NCI-H82 treated with DMSO at 0.1 percent for 48 hours (cell line): ENCODE results near the gene POLR1C.
"Not testable (repeated sequence)": the region's sequence is repeated elsewhere in the genome, so short reads cannot be mapped to it uniquely, and the experiment has no call there.

Experiments
- DNase-seq: peaks from one replicate; lab custom pipeline; 2025; ENCODE audit not compliant: unreplicated experiment; lab: John Stamatoyannopoulos, UW

The POLR1C gene

DNA sequence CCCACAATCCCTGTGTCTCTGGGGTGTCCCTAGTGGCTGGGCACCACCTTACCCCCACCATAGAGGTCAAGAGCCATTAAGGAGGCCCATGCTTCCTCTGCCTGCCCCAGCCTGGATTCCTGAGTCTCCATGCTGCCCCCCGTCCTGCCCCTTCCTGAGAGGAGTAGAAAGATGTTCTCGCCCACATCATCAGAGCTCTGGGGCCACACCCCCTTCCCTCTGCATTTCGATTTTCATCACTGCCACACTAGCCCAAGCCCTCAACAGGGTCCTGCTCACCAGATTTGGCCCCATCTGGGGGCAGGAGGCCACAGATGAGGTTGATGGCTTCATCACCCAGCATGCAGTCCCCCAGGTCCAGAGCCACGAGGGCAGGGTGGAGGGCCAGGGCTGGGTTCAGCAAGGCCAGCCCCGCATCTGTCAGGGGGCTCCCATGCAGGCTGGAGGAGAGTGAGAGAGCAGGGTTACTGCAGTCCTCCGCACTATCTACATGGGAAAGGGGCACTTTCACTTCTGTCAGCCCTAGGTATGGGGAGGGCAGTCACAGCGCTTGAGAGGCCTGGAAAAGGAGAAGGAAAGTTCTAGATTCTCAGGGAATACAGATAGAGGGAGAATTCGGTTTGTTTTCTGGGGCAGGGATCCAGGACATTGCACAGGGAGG lies 8.3 kb upstream of the POLR1C start:
- DNase-seq = no peak

DNA sequence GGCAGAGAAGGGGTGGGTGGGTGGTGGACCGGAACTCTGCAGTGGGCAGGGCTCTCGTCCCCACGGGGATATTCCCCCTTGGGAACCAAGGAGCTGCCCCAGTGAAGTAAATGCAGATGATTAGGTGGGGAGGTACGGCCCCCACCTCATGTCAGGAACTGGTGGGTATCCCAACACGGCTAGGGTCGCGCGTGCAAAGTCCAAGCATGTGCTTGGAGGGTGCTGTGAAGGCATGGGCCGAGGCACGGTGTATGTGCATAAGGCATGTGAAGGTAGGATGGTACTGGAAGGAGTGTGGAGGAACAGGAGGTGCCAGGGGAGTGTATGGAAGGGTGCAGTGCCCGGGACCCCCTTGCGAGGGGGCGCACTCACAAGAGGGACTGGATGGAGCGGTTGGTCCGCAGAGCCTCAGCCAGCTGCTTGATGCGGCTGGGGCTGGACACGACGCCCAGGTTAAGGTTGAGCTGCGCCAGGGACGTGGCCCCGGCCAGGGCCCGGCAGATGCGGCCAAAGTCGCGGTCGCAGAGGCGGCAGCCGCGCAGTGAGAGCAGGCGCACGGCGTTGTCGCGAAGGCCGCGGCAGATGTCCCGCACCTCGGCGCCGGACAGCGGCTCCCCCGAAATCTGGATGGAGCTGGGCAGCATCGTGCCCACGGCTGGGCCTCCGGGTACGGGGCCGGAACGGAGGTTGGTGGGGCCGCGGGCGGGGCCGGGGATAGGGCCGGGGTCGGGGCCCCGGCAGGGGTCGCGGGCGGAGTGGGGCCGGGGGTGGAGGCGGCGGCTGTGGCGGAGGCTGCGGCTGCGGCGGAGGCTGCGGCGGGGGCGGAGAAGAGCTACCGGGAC lies 7.5 kb upstream of the POLR1C start:
- DNase-seq = no peak

DNA sequence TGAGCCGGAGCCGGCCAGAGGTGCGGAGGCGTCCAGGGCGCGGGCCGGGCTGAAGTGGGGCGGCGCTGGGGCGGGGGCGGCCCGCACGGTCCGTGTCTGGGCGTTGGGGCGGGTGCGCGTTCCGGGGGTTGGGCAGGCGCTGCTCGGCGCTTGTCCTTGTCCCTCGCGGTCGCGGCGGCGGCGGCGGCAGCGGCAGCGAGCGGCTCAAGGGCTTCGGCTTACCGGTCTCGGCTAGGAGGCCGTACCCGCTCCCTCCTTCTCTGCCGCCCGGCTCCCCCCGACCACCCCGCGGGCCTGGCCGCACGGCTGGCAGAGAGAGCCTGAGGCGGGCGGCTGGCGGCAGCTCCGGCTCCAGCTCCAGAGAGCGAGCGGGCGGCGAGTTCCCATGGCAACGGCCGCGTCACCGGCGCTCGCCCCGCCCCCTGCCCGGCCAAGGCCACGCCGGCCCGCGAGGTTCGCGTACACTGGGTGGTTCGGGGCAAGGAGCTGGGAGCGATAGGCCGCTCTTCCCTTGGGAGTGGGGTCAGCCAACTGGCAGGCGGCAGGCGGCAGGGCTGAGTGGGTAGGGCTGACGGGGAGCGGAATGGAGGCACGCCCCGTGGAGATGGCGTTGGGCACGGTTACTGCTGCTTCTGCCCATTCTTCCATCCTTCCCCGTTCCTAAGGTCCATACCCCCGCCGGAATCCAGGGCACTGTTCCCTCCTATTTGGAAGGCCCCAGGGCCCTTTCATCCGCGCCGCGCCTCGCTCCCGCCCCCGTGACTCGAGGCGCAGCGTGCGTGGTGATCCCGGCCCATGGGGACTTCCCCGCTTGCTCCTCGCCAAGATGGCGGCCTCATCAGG lies 6.7 kb upstream of the POLR1C start, which contains the start of gene LRRC73:
Gene LRRC73 (minus strand): TSS at position 363 of the 843 bp plus-strand sequence. CDS start 561 bp downstream, outside the sequence.
- peak; percentile 29 for DNase-seq

DNA sequence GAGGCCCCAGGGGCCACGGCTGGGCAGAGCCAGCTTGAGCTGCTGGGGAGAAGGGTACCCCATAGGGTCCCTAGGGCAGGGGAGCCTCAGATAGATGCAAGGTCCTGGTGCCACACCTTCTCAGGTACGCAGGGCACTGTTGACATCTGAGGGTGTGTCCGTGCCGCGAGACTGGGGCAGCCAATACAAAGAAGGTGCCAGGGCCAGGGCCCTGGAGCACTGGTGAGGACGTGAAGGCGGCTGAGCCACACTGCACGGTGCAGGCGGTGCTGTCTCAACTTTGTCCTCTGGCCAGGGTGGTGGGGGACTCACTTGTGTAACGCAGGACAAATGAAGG lies 6.1 kb upstream of the POLR1C start:
- DNase-seq = no peak

DNA sequence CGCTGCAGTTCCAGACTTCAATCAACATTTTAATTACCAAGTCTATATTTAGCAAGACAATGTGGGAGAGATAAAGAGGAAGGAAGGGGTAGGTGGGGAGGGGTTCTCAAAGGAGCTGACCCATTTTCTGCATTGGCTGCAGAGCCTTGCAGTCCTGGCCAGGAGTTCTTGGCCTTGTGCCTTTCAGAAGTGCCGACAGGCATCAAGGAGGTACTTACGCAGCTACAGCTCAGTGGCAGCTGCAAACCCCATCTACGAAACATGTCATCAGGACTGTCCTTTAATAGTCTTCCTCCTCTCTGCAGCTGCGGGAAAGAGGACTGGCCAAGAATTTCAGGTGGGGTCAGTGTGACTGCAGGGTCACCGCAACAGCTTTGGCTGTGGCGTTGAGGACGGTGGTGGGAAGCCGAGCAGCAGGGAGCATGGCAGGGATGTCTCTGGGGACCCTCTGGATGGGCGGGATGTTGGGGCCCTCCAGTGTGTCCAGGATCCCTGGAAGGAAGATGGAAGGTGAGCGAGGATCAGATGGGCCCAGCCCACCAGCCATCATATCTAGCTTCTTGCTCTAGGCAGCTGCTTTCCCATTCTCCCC lies 5.0 kb upstream of the POLR1C start:
- DNase-seq = no peak

DNA sequence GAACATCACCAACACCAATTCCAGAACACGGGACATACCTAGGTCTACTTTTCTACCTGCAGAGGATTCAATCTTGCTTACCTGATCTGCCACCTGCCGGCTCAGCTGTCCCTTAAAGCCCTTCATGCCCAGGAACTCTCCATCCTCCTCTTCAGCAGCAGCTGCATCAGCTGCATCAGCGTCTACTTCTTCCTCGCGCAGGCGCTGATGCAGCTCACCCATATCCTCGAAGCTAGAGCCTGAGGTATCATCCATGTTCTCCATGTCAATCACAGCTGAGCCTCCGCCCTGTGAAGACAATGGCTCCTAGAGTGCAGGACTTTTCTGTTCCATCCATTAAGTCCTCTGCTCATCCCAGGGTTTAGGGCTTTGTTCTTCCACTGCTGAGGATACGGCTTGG lies 1.1 kb upstream of the POLR1C start:
- DNase-seq = no peak

DNA sequence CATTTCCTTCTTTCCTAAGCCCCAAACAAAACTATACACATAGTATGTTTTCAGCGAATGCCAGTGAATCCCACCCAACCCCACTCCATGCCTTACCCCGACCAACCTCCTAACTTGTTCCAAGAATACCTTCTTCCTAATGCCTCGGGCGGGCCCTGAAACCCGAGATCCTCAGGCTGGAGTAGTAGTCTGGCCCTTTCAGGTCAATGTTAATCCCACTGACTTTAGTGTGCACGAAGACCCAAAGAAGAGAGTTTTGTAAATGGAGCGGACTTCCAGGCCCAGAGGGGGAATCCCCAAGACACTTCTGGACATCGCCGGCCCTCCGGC lies 557 bp upstream of the POLR1C start:
- DNase-seq = no peak

DNA sequence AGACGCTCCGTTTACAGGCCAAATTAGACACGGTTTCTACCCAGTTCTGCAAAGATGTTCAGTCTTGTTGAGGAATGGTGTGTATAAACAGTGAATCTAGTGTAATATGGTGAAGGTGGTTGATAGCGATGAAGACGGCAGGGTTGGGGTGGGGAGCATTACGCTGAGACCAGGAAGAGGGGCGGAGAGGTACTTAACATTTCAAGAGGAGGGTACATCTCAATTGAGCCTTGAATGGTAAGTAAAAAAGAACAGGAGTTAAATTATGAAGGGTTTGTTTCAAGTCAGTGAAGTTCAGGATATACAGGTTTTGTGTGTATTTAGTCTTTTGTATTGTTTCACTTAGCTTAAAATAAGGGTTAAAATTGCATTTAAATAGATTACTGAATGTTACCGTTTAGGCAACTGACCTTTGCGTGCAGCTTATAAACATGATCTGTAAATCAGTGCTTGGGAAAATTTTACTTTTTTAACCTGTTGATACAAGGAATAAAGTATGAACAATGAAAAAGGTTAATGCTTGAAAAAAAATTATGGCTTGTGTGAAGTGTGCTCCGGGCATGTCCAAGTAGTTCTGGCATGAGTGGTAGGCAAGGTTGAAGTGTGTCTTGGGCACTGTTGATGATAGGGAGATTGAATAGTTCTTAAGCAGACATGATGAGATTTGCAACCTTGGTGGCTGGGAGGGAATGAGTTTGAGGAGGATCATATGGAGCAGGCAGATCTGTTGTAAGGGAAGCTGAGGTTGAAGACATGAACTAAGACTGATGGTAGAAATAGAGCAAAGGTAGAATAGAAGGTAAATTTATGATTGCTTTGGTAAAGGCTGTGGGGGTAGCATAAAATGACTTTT lies 842 bp downstream of the POLR1C start:
- DNase-seq = no peak

DNA sequence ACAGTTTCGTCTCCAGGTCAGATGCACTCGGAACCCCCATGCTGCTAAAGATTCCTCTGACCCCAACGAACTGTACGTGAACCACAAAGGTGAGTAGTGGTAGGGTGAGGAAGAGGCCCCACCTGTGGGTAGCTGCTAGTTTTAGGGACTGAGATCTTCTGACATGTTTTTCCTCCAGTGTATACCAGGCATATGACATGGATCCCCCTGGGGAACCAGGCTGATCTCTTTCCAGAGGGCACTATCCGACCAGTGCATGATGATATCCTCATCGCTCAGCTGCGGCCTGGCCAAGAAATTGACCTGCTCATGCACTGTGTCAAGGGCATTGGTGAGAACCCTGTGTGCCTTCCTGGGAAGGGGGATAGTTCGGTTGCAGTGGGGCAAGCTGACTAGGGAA lies 3.2 kb downstream of the POLR1C start:
- DNase-seq = no peak

DNA sequence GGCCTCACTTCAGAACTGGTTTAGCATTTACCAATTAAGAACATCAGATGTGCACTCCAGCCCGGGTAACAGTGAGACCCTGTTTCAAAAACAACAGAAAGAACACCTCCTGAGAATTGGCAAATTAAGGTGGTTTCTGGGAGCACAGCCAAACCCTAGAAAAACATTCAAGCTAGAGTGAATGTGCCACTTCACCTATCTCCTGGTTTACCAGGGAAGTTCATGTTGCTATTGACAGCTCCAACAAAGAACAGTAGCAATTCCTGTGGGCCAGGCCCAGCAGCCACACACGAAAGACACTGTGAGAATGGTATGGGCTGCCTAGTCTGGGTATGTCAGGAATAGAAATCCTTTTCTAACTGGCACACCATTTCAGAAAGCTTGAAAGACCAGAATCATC lies 4.9 kb downstream of the POLR1C start:
- no peak for DNase-seq

DNA sequence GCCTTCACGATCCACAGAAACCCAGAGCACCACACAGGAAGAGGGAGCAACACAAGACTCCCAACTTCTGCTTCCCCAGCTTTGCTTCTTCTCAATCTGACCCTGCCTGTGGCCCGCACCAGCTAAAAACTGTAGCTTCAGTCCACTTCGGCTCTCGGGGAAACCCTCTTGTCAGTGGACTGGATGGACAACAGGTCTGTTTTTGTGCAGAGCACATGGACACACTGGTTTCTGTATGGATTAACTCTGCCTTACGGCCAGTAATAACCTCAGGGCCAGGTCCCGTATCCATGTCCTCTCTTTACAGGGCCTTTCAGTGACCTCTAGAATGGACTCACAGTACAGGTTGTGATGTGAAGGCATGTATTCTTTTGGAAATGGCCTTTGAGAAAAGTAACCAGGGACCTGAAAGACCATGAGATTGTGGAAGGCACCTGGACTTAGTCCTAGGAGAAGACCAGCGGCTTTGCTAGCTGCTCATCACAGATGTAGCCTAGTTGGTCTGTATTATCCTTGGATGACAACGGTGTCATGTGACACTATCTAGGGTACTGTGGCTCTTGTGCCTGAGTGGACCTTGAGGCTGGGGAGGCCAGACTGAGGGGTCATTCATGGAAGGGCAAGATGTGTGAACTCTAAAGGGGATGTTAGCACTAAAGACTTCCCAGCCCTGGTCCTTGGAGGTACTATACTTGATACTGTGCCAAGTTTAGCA lies 5.8 kb downstream of the POLR1C start:
- DNase-seq = no peak

DNA sequence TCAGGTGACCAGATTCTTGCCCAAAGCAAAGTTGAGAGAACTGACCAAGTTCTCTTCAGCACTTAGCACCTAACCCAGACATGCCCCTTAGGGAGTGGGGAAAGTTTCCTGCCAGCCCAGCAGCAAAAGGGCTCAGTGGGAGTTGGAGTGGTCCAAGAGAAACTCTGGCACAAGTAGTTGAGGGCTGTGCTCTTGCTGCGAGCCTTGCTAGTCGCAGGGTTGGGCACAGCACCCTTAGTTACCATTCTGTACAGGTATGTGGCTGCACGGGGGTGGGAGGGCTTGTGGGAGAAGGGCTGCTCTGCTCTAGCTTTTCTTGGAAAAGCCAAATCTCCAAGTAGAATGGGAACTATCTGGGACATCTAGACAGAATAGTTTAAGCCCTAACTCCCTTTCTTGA lies 6.4 kb downstream of the POLR1C start:
- DNase-seq = no peak

DNA sequence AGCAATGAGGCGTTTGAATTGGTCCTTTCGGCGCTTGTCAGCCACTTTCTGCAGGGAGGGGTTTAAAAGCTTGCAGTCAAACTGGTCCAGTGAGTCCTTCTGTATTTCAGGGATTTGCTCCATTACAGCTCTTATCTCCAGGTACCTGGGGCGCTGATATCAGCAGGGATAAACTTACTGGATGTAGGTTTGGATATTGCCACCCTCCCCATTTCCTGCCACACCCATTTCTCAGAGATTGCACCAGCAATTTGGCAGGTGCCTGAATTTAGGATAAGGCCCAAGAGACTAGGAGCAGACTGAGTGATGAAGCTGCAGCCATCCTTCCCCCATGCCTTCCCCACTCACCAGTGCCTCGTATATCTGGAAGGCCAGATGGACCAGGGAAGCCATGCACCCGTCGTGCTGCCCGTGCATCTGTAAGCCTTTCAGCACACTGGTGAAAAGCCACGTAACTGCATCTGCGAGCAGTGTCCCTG lies 7.6 kb downstream of the POLR1C start:
- no peak for DNase-seq

DNA sequence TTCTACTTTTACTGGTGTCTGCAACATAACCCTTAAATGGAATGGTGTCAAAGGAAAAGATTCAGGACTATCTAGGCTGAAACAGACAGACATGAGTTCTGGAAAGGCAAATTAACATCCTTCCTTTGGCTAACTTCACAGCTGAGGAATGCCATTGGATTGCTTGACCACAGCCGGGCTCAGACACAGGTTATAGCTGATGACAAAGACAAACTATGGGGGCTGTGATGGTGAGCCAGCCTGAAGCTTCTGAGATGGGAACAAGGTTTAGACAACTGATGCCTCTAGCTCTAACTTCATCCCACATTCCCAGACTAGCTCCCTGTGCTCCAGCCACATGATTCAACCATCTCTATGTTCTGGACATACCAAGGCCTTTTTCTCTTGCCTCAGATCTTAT lies 15.3 kb downstream of the POLR1C start:
- DNase-seq = no peak

DNA sequence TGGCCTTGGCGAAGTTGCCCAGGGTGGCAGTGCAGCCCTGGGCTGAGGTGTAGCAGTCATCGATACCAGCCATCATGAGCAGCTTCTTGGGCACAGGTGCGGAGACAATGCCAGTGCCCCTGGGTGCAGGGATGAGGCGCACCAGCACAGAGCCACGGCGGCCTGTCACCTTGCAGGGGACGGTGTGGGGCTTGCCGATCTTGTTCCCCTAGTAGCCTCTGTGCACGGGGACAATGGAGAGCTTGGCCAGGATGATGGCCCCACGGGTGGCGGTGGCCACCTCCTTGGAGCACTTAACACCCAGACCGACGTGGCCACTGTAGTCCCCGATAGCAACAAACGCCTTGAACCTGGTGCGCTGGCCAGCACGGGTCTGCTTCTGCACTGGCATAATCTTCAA lies 22.1 kb downstream of the POLR1C start:
- not testable (repeated sequence) for DNase-seq

DNA sequence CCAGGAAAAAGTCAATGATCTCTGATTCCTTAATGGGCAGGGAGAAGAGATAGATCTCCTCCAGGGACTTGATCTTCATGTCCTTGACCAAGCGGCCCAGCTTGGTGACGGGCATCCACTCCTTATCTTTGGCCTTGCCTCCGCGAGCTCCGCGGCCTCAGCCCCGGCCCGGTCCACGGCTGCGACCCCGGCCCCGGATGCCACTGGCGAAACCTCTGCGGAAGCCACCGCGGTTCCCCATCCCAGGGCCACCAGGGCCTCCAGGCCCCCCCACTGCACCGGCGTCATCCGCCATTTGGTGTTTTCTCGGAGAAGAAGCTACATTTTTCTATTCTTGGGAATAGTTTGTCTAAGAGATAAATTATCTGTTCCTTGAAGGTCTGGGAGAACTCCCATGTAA lies 22.5 kb downstream of the POLR1C start:
- DNase-seq = not testable (repeated sequence)

DNA sequence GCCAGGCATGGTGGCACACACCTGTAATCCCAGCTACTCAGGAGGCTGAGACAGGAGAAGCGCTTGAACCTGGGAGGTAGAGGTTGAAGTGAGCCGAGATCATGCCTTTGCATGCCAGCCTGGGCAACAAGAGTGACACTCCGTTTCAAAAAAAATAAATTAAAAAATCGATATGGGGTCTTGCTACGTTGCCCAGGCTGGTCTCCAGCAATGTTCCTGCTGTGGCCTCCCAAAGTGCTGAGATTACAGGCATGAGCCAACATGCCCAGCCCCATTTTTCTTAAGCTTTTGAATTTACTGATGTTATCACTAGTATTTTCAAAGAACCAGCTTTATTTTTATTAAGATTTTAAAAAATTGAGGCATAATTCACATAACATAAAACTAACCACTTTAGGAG lies 23.6 kb downstream of the POLR1C start:
- no peak for DNase-seq

DNA sequence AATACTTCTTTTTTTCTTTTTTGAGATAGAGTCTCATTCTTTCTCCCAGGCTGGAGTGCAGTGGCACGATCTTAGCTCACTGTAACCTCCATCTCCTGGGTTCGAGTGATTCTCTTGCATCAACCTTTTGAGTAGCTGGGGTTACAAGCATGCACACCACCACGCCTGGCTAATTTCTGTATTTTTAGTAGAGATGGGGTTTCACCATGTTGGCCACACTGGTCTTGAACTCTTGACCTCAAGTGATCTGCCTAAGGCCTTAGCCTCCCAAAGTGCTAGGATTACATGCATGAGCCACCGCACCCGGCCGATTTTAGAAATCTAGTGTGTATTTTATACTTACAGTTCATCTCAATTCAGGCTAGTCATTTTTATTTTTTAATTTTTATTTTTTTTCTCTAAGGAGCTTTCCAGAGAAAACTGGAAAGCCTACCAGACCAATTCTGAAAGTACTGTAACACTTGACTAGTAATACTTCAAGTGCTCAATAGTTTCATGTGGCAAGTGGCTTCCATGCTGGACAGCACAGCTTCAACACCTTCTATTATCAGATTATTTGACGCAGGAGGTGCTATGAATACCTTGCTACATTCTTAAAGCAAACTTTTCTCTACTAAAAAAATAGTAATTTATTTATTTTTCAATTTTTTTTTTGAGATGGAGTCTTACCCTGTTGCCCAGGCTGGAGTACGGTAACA lies 25.0 kb downstream of the POLR1C start:
- no peak for DNase-seq

DNA sequence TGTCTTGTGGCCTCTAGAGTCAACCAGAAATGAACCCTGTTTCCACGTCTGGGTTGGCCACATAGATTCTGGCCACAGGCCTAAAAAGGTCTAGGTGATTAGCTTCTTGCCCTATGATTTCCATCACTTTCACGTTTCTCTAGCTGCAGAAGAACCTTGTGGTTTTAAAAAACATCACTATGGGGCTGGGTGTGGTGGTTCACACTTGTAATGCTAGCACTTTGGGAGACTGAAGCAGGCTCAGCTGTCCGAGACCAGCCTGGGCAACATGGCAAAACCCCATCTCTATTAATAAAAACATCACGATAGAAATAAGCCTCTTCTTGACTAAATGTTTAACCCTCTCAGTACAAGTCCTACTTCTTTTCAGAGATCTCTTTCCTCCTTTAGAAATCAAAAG lies 27.6 kb downstream of the POLR1C start:
- DNase-seq = no peak
